Measurements from ENCODE around the gene ASIC2. TPM values are rescaled to one million over a fixed set of nuclear protein-coding genes. Genes with fewer than 3 reads are reported as not detected.

ASIC2 gene
- total RNA-seq, 1 experiment from 2014 or later: 0.74 TPM

DNA sequence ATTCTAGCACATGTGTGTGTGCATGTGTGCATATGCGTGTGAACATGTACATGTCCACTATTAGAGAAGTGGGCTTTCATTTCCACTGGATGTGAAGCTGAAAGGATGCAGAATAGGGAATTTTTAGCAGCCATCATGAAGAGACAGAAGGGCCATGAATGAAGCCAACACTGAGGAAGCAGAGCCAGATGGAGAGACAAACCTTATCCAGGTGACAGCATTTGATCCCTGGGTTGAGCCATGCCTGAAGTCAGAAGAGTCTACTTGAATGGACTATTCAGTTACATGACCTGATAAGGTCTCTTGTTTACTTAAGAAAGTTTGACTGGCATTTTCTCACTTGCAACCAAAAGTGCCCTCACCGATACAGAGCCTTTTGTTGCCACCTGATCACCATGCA lies 88.4 kb downstream of the ASIC2 start:
- Mint-ChIP-seq H3K36me3 (ENCODE audit: insufficient read depth in 1 of 3, low read depth in 3 of 3) (no peaks in the 10 kb centered on the region), H3K9me3 (no peaks in the 10 kb centered on the region; a peak in 1 of 5 replicates), H3K4me3 (no peak overlapping the region), H3K4me1 (peaks cover 0 to 7% of the 10 kb centered on the region in 2 experiments; a peak in 2 of 4 replicates), H3K27ac (no peak overlapping the region), H3K27me3 (ENCODE audit: low read depth) (peaks cover 93% of the 10 kb centered on the region)
- Histone ChIP-seq H3K4me1 (ENCODE audit: insufficient read depth, low read length) (no peaks in the 10 kb centered on the region), H3K27me3 (ENCODE audit: insufficient read depth, low read length) (peaks cover 2% of the 10 kb centered on the region; the same call in 1 of the 2 replicates), H4K8ac (replicated peaks; ENCODE audit: insufficient read length, low read depth, low read length) (no peak overlapping the region), H4K5ac (ENCODE audit: insufficient read length, low read depth, low read length) (no peak overlapping the region), H3K79me1 (ENCODE audit: insufficient read depth, low read depth, low read length, poor library complexity, severe bottlenecking) (no peaks in the 10 kb centered on the region), H2BK120ac (ENCODE audit: low read depth, low read length, poor library complexity, severe bottlenecking) (no peak overlapping the region), H3K4me2 (ENCODE audit: insufficient read depth, insufficient read length, low read length) (no peak overlapping the region), H2BK12ac (ENCODE audit: insufficient read length, low read depth, low read length) (no peak overlapping the region), H2BK15ac (ENCODE audit: low read depth, low read length) (no peak overlapping the region), H3K4ac (ENCODE audit: low read depth, low read length) (no peak overlapping the region), H3K18ac (ENCODE audit: insufficient read length, low read depth, low read length) (no peak overlapping the region), H3K56ac (ENCODE audit: insufficient read length, low read depth, low read length) (no peak overlapping the region), H4K91ac (ENCODE audit: insufficient read length, low read depth, low read length) (no peak overlapping the region), H4K20me1 (ENCODE audit: control insufficient read depth, insufficient read depth, insufficient read length) (no peaks in the 10 kb centered on the region), H3K23ac (ENCODE audit: insufficient read length, low read depth, low read length) (no peak overlapping the region), H2AK5ac (ENCODE audit: insufficient read length, low read length) (no peak overlapping the region), H2AFZ (ENCODE audit: low read length) (no peak overlapping the region), H3K9ac (ENCODE audit: extremely low read depth, insufficient read length, low read length) (no peak overlapping the region), H3K9me3 (ENCODE audit: control insufficient read depth, low read depth, low read length) (no peaks in the 10 kb centered on the region), H3K79me2 (ENCODE audit: insufficient read depth, low read length) (no peaks in the 10 kb centered on the region), H3K14ac (ENCODE audit: insufficient read depth, low read length) (no peak overlapping the region), H3K27ac (ENCODE audit: insufficient read length, low read depth, low read length) (no peak overlapping the region), H3T11ph (ENCODE audit: low read length) (no peak overlapping the region), H3K23me2 (ENCODE audit: insufficient read length, low read depth, low read length, poor library complexity, severe bottlenecking) (no peaks in the 10 kb centered on the region), H2BK5ac (ENCODE audit: insufficient read length, low read length) (no peak overlapping the region), H2BK20ac (ENCODE audit: low read depth, low read length, poor library complexity, severe bottlenecking) (no peak overlapping the region)
- TF ChIP-seq, protein P1, sequence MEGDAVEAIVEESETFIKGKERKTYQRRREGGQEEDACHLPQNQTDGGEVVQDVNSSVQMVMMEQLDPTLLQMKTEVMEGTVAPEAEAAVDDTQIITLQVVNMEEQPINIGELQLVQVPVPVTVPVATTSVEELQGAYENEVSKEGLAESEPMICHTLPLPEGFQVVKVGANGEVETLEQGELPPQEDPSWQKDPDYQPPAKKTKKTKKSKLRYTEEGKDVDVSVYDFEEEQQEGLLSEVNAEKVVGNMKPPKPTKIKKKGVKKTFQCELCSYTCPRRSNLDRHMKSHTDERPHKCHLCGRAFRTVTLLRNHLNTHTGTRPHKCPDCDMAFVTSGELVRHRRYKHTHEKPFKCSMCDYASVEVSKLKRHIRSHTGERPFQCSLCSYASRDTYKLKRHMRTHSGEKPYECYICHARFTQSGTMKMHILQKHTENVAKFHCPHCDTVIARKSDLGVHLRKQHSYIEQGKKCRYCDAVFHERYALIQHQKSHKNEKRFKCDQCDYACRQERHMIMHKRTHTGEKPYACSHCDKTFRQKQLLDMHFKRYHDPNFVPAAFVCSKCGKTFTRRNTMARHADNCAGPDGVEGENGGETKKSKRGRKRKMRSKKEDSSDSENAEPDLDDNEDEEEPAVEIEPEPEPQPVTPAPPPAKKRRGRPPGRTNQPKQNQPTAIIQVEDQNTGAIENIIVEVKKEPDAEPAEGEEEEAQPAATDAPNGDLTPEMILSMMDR (conservative IDR thresholded peaks at IDR 0.05): no peak
- no peak for DNase-seq
- WGBS (ENCODE audit: extremely low coverage, insufficient read length, low lambda C conversion rate): no CpG with 5 or more reads among the region's 2 CpGs

All from H9 (cell line).